Gastrocnemius medialis (tissue), 4 donors: ENCODE results near the gene PLEKHH2.

Experiments
- POLR2A ChIP-seq, 2 donors: fragments of 450-650 bp; IDR thresholded peaks; one replicate each; pipeline ENCODE4 v1.6.1; 2017; ENCODE audit warnings: antibody characterized with exemption in 2 of 2, mild to moderate bottlenecking in 2 of 2, moderate library complexity in 2 of 2
- TF ChIP-seq, protein P1 (sequence below), 5 experiments: fragments of 450-650 bp in 3 of 5; fragments of 200-600 bp in 2 of 5; sonication (generic) in 2 of 5; IDR thresholded peaks in 4 of 5; conservative IDR thresholded peaks in 1 of 5; 1 replicate in 4 of 5; 2 replicates in 1 of 5; pipeline ENCODE4 v1.5.1; 2016 to 2019; ENCODE audit warnings: antibody characterized with exemption in 5 of 5, mild to moderate bottlenecking in 3 of 5, moderate library complexity in 3 of 5

DNA sequence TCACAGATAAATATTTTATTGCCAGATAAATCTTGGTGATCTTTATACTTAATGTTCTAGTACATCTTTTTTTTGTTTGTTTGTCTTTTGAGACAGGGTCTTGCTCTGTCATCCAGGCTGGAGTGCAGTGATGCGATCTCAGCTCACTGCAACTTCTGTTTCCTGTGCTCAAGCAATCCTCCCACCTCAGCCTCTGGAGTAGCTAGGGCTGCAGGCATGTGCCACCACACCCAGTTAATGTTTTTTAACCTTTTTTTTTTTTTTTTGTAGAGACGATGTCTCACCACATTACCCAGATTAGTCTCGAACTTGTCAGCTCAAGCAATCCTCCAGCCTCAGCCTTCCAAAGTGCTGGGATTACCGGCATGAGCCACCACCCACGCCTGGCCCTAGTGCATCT, 48.3 kb downstream of the PLEKHH2 start:
- TF ChIP-seq, protein P1, sequence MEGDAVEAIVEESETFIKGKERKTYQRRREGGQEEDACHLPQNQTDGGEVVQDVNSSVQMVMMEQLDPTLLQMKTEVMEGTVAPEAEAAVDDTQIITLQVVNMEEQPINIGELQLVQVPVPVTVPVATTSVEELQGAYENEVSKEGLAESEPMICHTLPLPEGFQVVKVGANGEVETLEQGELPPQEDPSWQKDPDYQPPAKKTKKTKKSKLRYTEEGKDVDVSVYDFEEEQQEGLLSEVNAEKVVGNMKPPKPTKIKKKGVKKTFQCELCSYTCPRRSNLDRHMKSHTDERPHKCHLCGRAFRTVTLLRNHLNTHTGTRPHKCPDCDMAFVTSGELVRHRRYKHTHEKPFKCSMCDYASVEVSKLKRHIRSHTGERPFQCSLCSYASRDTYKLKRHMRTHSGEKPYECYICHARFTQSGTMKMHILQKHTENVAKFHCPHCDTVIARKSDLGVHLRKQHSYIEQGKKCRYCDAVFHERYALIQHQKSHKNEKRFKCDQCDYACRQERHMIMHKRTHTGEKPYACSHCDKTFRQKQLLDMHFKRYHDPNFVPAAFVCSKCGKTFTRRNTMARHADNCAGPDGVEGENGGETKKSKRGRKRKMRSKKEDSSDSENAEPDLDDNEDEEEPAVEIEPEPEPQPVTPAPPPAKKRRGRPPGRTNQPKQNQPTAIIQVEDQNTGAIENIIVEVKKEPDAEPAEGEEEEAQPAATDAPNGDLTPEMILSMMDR (IDR thresholded peaks at IDR 0.05 in 4 of 5, conservative IDR thresholded peaks at IDR 0.05 in 1 of 5), result no peak
- no peak for TF ChIP-seq POLR2A (IDR thresholded peaks at IDR 0.05)
